NCI-H1048 (cell line): Measurements from ENCODE around the gene DHRS7B.
"Not testable (repeated sequence)": the region's sequence is repeated elsewhere in the genome, so short reads cannot be mapped to it uniquely, and the experiment has no call there.

Source experiments
- DNase-seq: peaks from one replicate; lab custom pipeline; 2025; lab: John Stamatoyannopoulos, UW

The DHRS7B gene

DNA sequence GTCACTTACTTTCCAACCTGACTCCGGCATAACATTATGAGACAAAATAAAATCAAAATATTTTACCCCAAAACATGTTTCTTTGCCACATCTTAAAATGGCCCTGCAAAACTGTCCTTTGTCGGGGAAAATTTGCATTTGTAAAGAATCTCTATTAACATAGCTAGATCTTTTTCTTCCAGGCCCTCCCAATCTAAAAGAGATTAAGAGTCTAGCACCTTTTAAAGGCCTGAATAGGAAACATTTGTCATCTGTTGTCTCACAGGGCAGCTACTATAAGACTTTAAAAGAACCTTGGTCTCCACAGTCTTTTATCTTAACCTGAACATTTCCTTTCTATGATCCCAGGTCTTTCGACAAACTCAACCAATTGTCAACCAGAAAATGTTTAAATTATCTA, 18.1 kb upstream of the DHRS7B start:
- no peak for DNase-seq

DNA sequence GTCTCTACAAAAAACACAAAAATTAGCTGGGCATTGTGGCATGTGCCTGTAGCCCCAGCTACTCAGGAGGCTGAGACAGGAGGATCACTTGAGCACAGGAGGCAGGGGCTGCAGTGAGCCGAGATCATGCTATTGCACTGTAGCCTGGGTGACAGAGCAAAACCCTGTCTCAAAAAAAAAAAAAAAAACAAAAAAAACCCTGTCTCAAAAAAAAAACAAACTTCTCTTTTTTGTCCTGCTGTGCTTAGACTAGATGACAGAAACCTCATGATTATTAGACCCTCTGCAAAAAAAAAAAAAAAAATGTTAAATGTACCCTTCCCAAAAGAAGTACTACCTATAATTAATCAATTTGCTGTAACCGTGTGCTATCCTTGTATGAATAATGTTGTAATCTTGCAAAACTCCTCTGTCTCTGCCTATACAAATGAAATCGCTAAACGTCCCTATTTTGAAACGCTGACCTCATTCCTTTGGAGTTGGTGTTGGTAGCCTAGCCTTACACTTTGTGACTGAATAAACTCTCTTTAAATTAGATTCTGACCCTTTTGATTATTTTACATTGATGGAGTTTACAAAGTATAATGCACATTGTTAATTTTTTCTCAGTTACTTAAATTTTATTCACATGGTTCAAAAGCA, 13.6 kb upstream of the DHRS7B start:
- no peak for DNase-seq

DNA sequence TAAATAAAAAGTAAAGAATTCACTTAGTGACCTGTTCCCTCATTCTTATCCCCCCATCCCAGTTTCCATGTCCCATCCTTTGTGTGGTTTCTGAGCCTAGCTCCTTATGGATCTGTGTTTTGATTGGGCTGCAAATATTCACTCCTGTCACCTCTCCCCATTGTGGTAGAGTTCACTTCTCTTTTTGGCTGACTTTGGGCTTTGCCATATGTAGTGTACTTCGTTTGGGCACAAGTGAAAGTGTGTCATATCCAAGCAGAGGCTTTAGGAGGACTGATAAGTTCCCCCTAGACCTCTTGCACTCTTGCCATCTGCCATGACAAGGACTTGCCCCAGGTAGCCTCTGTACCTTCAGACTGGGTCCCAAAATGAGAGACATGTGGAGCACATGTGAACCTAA, 13.0 kb upstream of the DHRS7B start:
- no peak for DNase-seq

DNA sequence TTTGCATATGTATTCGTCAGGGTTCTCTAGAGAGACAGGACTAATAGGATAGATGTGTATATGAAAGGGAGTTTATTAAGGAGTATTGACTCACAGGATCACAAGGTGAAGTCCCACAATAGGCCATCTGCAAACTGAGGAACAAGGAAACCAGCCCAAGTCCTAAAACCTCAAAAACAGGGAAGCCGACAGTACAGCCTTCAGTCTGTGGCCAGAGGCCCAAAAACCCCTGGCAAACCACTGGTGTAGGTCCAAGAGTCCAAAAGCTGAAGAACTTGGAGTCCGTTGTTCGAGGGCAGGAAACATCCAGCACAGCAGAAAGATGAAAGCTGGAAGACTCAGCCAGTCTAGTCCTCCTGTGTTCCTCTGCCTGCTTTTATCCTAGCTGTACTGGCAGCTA, 12.0 kb upstream of the DHRS7B start:
- DNase-seq = not testable (repeated sequence)

DNA sequence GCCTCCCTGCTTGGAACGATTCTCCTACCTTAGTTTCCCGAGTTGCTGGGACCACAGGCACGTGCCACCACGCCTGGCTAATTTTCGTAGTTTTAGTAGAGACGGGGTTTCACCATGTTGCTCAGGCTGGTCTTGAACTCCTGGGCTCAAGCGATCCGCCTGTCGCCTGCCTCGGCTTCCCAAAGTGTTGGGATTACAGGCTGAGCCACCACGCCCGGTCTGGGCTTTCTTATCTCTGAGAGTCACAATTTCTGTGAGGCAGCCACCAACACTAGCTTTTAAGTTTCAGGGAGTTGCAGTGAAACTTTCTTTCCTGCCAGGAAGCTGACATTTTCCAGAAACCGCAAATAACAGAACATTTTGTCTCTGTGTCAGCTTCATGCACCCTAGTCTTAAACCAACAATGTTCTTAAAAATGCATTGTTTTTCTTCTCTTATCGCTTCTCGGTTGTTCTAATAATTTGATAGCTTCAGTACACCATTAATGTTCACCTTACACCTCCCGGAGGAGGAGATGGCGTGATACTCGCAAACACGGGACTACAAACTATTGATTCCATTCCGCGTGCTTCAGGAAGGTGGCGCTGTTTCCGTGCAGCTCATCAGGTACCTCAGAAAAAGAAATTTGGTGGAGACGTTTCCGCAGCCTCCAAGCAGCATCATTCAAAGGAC, 7.4 kb upstream of the DHRS7B start:
- peak; percentile 36 for DNase-seq

DNA sequence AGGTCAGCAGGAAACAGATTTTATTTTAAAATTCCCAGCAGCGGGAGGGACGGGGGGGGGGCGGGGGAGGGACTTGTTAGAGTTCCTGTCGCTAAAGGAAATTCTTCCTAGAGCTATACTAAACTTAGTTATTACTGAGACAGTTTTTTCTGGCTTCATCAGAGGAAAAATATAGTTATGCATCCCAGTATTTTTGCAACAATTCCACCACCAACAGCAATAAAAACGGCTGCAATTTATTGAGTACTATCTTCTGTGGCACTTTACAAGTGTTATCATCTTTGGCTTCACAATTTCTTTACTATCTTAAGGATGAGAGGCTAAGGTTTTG, 6.9 kb upstream of the DHRS7B start:
- no peak for DNase-seq

DNA sequence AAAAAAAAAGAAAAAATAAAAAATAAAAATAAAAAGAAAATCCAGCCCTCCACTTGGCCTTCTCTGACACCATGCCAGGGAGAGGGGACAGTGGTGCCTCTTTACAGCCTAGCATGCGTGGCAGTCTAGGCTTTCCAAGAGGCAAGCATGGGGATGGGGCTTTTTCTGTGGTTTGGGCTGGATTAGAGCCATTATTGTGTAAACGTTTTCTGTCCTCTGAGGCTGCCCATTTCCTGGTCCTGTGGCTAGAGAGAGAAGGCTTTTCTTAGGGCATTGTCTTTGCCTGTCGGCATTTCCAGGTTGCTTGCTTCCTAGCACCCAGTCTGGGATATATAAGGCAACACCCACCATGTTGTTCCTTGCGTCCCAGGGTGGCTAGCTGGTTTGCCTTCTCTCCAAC, 2.7 kb upstream of the DHRS7B start:
- DNase-seq = no peak

DNA sequence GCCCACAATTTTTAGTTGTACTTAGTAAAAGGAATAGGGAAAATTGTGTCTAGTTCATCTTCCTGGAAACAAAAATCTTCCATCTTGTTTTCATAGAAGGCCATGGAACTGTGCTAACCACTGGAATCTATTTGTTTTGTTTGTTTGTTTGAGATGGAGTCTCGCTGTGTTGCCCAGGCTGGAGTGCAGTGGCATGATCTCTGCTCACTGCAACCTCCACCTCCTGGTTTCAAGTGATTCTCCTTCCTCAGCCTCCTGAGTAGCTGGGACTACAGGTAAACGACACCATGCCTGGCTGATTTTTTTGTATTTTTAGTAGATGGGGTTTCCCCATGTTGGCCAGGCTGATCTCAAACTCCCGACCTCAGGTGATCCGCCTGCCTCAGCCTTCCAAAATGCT, 2.2 kb upstream of the DHRS7B start:
- DNase-seq = not testable (repeated sequence)

DNA sequence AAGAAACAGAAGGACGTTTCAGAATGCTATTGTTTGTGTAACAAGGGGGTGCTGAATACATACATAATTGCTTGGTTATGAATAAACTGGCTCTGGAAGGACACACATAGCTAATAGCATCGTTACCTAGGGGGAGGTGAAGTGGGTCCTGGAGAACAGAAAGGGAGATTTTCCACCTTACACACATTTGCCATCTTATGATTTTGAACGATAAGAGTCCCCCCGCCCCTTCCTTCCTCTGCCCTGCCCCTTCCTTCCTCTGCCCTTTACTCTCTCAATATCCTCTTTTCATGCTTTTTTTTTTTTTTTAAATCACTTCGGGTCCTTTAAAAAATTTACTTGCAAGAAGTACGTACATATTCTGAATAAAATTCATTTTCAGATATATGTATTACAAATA, 902 bp upstream of the DHRS7B start:
- DNase-seq = no peak

DNA sequence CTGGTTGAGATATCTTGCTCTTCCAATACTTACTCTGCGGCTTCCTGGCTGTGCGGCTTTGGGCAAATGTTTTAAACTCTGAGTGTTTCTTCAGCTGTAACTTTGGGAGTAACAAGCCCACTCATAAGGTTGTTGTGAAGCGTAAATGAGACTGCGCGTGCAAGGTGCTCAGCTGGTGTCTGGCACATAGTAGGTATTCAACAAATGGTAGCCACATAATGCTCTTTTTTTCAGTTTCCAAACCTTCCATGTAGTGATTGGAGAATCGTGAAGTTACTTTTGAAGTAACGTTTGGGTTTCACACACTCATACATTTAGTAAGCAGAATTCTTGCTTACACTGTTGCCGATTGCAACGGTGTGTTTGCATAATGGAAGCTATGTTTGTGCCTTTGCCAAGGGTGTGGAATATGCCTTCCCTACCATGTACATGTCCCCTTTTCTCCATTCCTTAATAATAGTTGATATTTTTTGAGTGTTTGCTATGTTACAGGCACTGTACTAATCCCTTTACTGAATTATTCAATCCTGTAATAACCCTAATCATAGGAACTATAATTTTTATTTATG, 829 bp downstream of the DHRS7B start:
- no peak for DNase-seq

DNA sequence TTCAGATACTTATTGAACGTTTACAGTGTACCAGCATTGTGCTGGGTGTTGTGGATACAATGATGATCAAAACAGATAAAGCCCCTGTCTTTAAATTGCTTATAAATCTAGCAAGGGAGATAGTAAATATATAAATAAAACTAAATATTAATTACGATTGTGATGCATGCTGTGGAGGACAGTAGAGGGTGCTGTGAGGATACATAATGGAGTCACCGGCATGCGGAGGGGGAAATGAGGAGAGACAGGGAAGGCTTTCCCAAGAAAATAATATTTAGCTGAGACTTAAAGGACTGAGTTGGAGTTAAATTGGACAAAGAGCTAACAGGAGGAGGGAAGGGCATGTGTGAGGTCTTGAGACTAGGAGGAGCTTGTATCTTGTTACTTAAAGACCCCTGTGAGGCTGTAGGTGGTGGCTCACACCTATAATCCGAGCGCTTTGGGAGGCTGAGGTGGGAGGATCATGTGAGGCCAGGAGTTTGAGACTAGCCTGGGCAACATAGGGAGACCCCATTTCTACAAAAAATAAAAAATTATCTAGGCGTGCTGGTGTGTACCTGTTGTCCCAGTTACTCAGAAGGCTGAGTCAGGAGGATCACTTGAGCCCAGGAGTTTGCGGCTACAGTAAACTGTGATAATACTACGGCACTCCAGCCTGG, 2.4 kb downstream of the DHRS7B start:
- DNase-seq = no peak

DNA sequence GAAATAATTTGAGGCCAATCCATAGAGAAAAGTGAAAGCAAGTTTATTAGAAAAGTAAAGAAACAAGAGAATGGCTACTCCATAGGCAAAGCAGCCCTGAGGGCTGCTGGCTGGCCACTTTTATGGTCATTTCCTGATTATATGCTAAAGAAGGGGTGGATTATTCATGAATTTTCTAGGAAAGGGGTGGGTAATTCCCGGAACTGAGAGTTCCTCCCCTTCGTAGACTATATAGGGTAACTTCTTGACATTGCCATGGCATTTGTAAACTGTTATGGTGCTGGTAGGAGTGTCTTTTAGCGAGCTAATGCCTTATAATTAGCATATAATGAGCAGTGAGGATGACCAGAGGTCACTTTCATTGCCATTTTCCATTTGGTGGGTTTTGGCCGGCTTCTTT, 4.4 kb downstream of the DHRS7B start:
- DNase-seq = no peak

DNA sequence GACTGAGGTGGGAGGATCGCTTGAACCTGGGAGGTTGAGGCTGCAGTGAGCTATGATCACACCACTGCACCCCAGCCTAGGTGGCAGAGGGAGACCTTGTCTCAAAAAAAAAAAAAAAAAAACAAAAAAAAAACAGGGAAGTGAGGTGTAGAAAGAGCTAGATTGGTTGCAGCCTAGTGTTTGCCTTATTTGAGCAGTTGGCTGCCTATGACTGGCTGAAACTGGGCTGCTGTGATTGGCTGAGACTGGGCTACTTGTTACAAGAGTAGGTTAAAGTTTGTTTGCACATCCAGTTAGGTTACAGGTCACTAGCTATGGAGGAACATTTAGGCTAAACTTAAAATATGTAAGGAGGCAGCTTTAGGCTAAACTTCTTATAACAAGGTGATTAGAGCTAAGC, 5.7 kb downstream of the DHRS7B start:
- DNase-seq = no peak

DNA sequence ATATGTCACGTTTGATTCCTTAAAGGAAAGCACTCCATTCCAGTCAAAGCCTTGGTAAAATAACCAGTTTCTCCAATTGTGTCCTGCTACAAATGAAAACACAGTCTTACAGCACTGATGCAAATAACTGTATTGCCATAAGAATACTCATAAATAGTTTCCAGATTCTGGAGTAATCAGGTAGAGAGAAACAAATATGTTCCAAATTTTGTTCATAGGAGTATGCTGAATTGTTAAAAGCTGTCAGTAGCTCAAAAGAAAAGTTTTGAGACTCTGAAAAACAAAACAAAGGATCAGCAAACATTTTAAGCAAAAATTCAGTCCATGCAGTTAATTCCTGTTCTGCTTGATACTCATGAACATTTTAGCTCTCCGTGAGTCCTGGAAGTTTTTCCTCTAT, 7.8 kb downstream of the DHRS7B start:
- no peak for DNase-seq

DNA sequence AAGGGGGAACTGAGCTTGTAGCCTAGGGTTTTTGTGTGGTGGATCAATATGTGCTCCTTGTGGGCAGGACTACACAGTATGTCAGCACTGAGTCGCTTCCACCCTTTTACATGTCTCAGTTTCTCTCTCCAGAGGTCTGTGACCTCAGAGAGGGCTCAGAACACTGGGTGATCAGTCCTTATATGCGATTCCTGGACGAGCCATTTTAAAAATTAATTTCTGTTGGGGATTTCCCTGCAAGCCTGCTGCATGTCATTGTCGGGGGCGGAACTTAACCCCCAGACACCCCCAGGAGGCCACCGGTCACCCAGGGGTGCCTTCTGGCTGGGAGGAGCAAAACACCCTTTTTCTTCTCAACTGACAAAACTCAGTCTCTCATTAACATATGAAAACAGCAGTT, 14.1 kb downstream of the DHRS7B start:
- DNase-seq = no peak

DNA sequence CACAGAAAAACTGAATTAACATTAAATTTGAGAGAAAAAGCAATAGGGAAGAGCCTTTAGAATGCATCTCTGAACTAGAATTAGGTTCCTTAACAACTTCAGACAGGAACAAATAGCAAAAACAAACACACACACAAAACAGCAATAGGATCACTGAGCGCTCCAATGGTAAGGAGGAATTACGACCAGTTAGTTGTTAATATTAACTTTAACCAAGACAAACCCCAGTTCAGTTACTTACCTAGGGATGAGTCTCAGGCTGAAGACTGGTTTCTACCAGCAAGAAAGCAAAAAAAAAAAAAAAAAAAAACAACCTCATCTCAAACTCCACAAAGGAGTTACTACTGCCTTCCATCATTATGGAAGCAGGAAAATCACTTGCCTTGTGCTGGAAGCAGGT, 14.6 kb downstream of the DHRS7B start:
- DNase-seq = no peak

DNA sequence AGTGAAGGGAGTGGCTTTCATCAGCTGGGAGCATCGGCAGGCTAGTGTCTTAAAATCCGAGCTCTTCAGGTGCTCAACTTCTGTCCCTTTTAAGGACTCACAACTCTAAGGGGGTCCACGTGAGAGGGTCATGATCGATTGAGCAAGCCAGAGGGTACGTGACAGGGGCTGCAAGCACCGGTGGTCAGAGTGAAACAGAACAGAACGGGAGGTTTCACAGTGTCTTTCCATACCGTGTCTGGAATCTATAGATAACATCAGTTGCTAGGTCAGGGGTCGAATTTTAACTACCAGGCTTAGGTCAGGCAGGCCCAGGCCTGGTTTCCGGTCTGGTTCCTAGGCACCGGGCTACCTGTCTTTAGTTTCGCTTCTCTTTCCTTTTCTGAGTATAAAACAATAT, 15.3 kb downstream of the DHRS7B start:
- DNase-seq = not testable (repeated sequence)

DNA sequence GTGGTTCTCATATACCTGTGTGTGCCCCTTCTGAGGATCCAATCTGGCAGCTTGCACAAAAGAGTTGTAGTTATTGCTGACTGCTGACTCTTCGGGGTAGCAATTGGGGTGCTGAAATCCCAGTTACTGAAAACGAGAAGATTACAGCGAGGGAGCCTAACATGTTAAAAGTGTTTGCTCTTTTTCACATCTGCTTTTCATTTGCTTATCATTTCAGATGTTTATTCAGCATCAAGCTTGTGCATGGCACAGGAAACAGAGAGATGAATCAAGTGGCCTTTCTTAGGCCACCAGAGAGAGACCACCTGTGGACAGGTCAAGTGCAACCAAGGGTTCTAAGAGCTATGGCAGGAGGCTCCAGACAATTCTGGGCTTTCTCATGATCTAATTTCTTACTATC, 16.9 kb downstream of the DHRS7B start:
- DNase-seq = no peak

DNA sequence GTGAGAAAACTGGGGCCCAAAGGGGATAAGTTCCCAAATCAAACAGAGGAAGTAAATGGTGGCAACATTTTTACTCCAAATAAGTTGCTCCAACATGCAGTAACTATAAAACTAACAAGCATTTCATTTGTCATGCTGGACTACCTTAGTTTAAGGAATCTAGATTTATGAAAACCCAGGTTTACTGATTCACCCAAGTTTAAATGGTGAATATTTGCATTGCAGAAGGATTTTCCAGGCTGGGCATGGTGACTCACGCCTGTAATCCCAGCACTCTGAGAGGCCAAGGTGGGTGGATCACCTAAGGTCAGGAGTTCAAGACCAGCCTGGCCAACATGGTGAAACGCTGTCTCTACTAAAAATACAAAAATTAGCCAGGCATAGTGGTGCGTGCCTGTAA, 17.5 kb downstream of the DHRS7B start:
- DNase-seq = not testable (repeated sequence)

DNA sequence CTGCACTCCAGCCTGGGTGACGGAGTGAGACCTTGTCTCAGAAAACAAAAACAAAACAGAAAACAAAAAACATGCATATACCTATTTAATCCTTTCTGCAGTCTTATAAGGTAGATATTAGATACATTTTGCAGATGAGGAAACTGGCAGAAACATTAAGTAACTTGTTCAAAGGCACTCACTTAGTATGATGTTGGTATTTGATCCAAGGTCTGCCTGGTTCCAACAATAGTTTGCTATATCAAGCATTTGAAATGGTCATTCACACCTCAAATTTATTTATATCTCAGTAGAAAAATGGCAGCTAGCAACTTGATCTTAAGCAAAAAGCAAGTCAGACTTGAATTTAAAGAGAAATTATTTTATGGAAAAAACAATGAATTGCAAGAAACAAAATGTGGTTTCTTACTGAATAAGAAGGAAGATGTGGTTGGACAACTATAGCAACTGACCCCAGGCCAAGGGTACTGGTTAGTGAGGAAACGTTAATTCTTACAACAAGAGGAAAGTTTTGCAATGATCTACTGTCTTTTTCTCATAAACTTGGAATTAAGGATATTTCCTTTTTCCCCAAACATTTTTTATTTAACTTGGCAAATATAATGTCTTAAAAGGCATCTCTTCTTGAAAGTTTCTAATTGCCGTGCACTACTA, 19.7 kb downstream of the DHRS7B start:
- no peak for DNase-seq

DNA sequence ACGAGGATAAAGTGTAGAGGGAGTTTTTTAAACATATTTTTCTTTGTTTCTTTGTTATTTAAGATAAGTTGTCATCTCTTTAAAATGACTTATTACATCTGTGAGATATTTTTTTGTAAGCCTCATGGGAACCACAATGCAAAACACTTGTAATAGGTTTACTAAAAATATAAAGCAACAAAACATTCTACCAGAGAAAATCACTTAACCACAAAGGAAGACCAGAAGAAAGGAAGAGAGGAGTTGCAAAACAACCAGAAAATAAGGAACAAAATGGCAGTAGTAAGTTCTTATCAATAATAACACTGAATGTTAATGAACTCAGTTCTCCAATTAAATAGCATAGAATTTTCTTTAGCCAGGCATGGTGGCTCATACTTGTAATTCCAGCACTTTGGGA, 22.9 kb downstream of the DHRS7B start:
- DNase-seq = no peak

DNA sequence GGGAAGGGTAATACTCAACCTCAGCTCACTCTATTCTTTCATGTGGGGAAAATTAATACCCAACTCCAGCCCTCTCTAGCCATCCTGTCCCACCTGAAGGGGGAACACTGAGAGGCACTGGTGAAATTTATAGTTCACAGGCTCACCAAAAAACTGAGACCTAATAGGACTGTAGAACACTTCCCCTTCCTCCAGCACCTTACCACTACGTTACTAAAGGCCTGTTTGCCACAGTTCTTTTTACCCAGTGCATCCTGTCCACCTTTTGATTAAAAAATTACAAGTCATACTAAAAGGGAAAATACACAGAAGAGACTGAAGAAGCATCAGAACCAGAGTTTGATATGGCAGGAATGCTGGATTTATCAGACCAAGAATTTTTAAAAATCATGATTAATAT, 26.0 kb downstream of the DHRS7B start:
- no peak for DNase-seq
